Fibroblast of lung (primary cell): ENCODE data around the gene INHBC. TPM values are rescaled to one million over a fixed set of nuclear protein-coding genes. Genes with fewer than 3 reads are reported as not detected.
A peak's percentile ranks its signal among the peaks of the same experiment; 100 is the strongest.

Experiments
- DNase-seq, 2 donors: peaks; one replicate each; pipeline versions ENCODE4 v3.0.0 to v3.0.0-alpha.2; 2010; ENCODE audit warnings: low read depth in 2 of 2
- H2AFZ ChIP-seq: 2 replicates; pipeline ENCODE4 v1.5.1; 2012; ENCODE audit warnings: low read length, control low read depth, inconsistent platforms
- H3K27ac ChIP-seq: 2 replicates; pipeline ENCODE4 v1.5.1; 2011; ENCODE audit warnings: low read length, control low read depth; ENCODE audit not compliant: insufficient read depth
- H3K27me3 ChIP-seq: 2 replicates; pipeline ENCODE4 v1.5.1; 2011; ENCODE audit warnings: mild to moderate bottlenecking, low read length; ENCODE audit not compliant: control insufficient read depth, insufficient read depth
- H3K36me3 ChIP-seq: 2 replicates; pipeline ENCODE4 v1.5.1; 2011; ENCODE audit warnings: low read length; ENCODE audit not compliant: control insufficient read depth, insufficient read depth
- H3K4me1 ChIP-seq: 2 replicates; pipeline ENCODE4 v1.5.1; 2011; ENCODE audit warnings: low read length; ENCODE audit not compliant: control insufficient read depth, insufficient read depth; ENCODE audit errors: extremely low read depth
- H3K4me2 ChIP-seq: 2 replicates; pipeline ENCODE4 v1.5.1; 2011; ENCODE audit warnings: low read length, control low read depth; ENCODE audit not compliant: insufficient read depth; ENCODE audit errors: extremely low read depth
- H3K4me3 ChIP-seq, 4 experiments: fragments of 200-600 bp in 1 of 4; sonication (generic) in 1 of 4; replicated peaks in 1 of 4; 2 replicates each; pipeline ENCODE4 v1.5.1; 2011 to 2016; ENCODE audit warnings: low read length in 4 of 4, low read depth in 3 of 4, mild to moderate bottlenecking in 3 of 4, control low read depth in 2 of 4, inconsistent platforms in 1 of 4, mixed read lengths in 1 of 4; ENCODE audit not compliant: insufficient read depth in 1 of 4; ENCODE audit errors: control extremely low read depth in 1 of 4
- H3K79me2 ChIP-seq: 2 replicates; pipeline ENCODE4 v1.5.1; 2012; ENCODE audit warnings: mild to moderate bottlenecking, low read length, inconsistent platforms; ENCODE audit not compliant: control insufficient read depth, insufficient read depth
- H3K9ac ChIP-seq: 2 replicates; pipeline ENCODE4 v1.5.1; 2011; ENCODE audit warnings: mild to moderate bottlenecking, low read length, control low read depth; ENCODE audit not compliant: insufficient read depth
- H3K9me3 ChIP-seq: 2 replicates; pipeline ENCODE4 v1.5.1; 2012; ENCODE audit warnings: low read depth, low read length; ENCODE audit not compliant: control insufficient read depth, insufficient read depth
- H4K20me1 ChIP-seq: 2 replicates; pipeline ENCODE4 v1.5.1; 2011; ENCODE audit warnings: low read length; ENCODE audit not compliant: control insufficient read depth, insufficient read depth; ENCODE audit errors: extremely low read depth
- EZH2 ChIP-seq: IDR thresholded peaks from 2 replicates; pipeline ENCODE4 v1.5.1; 2012; ENCODE audit warnings: low read length, control low read depth, mild to moderate bottlenecking; ENCODE audit errors: missing control alignments
- polyA plus RNA-seq, 2 donors: library from polyadenylated mRNA; depleted of rRNA in 1 of 2; stranded (reverse) in 1 of 2; unstranded in 1 of 2; fragments of >200 nt; gene quantifications; 2 replicates each; pipeline ENCODE4 v1.2.1, GENCODE V29; 2011 to 2012; ENCODE audit warnings: missing spikeins in 1 of 2
- total RNA-seq: library from RNA; depleted of rRNA; stranded (reverse); fragments of >200 nt; gene quantifications from 2 replicates; pipeline ENCODE4 v1.2.1, GENCODE V29; 2014
- TF ChIP-seq, protein P1 (sequence below), 2 donors: IDR thresholded peaks in 1 of 2; conservative IDR thresholded peaks in 1 of 2; 1 replicate in 1 of 2; 2 replicates in 1 of 2; pipeline ENCODE4 v1.5.1; 2011 to 2012; ENCODE audit warnings: low read length in 2 of 2, control low read depth in 1 of 2, inconsistent platforms in 1 of 2, low read depth in 1 of 2, mild to moderate bottlenecking in 1 of 2

Gene INHBC
- total and polyA plus RNA-seq, 2 donors (not counting 1 experiment from before 2014, with no cell fraction given) = 0.05 TPM; not detected in 1

- no peak overlapping the region for H2AFZ ChIP-seq
- H3K4me3 ChIP-seq = no peak overlapping the region
- no peaks in the 10 kb centered on the region for H3K9me3 ChIP-seq
- H4K20me1 ChIP-seq = no peaks in the 10 kb centered on the region
- peaks cover 20% of the 10 kb centered on the region for H3K4me1 ChIP-seq
- TF ChIP-seq, protein P1, sequence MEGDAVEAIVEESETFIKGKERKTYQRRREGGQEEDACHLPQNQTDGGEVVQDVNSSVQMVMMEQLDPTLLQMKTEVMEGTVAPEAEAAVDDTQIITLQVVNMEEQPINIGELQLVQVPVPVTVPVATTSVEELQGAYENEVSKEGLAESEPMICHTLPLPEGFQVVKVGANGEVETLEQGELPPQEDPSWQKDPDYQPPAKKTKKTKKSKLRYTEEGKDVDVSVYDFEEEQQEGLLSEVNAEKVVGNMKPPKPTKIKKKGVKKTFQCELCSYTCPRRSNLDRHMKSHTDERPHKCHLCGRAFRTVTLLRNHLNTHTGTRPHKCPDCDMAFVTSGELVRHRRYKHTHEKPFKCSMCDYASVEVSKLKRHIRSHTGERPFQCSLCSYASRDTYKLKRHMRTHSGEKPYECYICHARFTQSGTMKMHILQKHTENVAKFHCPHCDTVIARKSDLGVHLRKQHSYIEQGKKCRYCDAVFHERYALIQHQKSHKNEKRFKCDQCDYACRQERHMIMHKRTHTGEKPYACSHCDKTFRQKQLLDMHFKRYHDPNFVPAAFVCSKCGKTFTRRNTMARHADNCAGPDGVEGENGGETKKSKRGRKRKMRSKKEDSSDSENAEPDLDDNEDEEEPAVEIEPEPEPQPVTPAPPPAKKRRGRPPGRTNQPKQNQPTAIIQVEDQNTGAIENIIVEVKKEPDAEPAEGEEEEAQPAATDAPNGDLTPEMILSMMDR (conservative IDR thresholded peaks at IDR 0.05 in 1 of 2, IDR thresholded peaks at IDR 0.05 in 1 of 2; ENCODE audit: low read depth in 1 of 2, low read length in 2 of 2) = no peak
- no peaks in the 10 kb centered on the region for H3K27me3 ChIP-seq
- no peaks in the 10 kb centered on the region for H3K36me3 ChIP-seq
- no peak overlapping the region for H3K27ac ChIP-seq
- no peak overlapping the region for H3K4me2 ChIP-seq
- H3K9ac ChIP-seq = no peak overlapping the region
- no peak for DNase-seq
- no peaks in the 10 kb centered on the region for H3K79me2 ChIP-seq
These were observed 15.5 kb downstream of the INHBC start for GRCh38 chr12:57450057-57450456.

GRCh38 chr12:57451233-57451778, 16.7 kb downstream of the INHBC start:
- no peak overlapping the region for H3K4me2 ChIP-seq

DNA sequence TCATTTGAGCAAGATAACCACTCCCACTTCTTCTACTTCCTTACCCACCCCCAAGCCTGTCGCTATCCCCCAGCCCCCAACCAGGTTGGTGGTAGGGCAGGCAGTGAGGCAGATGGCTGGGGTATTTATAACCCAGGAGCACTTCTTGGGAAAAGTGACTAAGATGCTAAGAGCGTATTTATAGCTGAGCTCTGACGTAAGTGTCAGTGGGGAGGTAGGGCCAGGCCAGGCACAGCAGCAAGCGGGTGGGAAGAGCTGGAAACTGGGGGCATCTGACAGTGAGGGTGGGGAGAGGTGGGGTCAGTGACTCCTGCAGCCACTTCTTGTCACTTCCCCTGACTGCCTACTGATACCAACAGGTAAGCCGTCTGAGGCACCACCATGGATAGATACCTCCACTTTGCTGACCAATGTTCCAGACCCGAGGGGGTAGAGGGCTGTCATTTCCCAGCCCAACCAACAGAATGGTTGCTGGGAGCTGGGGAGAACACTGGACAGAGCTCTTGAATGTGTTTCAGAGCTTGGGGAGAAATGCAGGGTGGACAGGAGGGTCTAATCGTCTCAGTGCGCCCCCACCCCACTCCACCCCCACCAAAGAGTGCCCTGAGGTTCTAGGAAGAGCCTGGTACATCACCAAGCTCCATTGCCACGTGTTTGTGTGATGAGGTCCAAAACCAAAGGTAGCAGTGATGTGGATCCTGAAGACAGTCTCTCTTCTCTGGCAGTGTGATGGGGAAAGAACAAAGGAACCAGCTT, 17.8 kb downstream of the INHBC start:
- TF ChIP-seq EZH2 = no peak
- TF ChIP-seq, protein P1 (conservative IDR thresholded peaks at IDR 0.05 in 1 of 2, IDR thresholded peaks at IDR 0.05 in 1 of 2; ENCODE audit: low read depth in 1 of 2, low read length in 2 of 2) = no peak
- DNase-seq = peak; percentile 86 to 94
- no peaks in the 10 kb centered on the region for H3K36me3 ChIP-seq
- H3K4me2 ChIP-seq = peak overlapping the region; percentile 60
- no peaks in the 10 kb centered on the region for H3K9me3 ChIP-seq
- no peaks in the 10 kb centered on the region for H4K20me1 ChIP-seq
- H3K27ac ChIP-seq = peak overlapping the region; percentile 80
- H3K9ac ChIP-seq = peak overlapping the region; percentile 36
- H3K27me3 ChIP-seq = no peaks in the 10 kb centered on the region
- H3K79me2 ChIP-seq = no peaks in the 10 kb centered on the region
- H3K4me3 ChIP-seq = no peak overlapping the region
- peaks cover 25% of the 10 kb centered on the region for H3K4me1 ChIP-seq
- H2AFZ ChIP-seq = peak overlapping the region; percentile 57

More at GRCh38 chr12:57451233-57451778, 16.7 kb downstream of the INHBC start:
- Histone ChIP-seq H3K9me3 (no peaks in the 10 kb centered on the region), H3K4me3 (no peak overlapping the region), H4K20me1 (no peaks in the 10 kb centered on the region), H3K36me3 (no peaks in the 10 kb centered on the region), H3K27ac (no peak overlapping the region), H3K79me2 (no peaks in the 10 kb centered on the region), H3K27me3 (no peaks in the 10 kb centered on the region), H2AFZ (peak overlapping the region; percentile 26), H3K4me1 (peaks cover 25% of the 10 kb centered on the region), H3K9ac (no peak overlapping the region)
- TF ChIP-seq, protein P1 (conservative IDR thresholded peaks at IDR 0.05 in 1 of 2, IDR thresholded peaks at IDR 0.05 in 1 of 2; ENCODE audit: low read depth in 1 of 2, low read length in 2 of 2) = no peak
- no peak for TF ChIP-seq EZH2
- DNase-seq = peak in 1 of 2 donors; percentile 22
